Activated CD8-positive, alpha-beta memory T cell treated with anti-CD3 and anti-CD28 coated beads, Interleukin-2, amount 50 U/mL, for 4 hours (primary cell): Measurements from ENCODE around the gene KLK11.

Experiments used
- DNase-seq: peaks from one replicate; pipeline ENCODE4 v3.0.0-alpha.2; 2020

KLK11 gene, protein sequence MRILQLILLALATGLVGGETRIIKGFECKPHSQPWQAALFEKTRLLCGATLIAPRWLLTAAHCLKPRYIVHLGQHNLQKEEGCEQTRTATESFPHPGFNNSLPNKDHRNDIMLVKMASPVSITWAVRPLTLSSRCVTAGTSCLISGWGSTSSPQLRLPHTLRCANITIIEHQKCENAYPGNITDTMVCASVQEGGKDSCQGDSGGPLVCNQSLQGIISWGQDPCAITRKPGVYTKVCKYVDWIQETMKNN

DNA sequence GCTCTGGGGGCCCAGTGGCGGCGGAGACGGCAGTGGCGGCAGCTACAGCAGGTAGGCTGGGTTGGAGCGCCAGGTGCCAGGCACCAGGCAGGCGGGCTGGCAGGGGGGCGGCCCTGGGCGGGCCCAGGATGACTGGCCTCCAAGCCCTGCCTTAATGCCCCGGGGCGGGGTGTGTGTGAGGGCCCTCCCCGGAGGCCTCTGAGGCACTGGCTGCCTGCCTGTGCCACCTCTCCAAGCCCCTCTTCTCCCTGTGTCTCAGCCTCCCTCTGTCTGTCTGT, at the start of gene KLK11:
KLK11 (minus strand) TSS at position 63 of the 278 bp plus-strand sequence. CDS start 985 bp downstream, outside the sequence.
- no peak for DNase-seq

DNA sequence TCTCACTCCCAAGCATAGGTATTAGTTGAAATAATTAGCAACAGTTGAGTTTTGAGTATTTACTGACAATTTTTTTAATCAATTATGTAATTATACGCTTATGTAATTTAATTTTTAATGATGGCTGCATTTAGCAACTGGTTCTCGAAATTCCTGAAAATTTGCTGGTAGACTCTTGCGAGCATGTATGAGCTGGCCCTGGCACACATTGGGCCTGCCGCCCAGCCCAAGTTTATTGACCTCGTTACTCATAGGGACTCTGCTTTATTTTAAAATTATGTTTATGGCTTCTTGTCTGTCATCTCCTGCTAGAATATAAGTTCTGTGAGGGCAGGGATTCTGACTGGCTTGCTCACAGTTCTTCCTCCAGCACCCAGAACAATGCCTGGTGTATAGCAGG, 49.6 kb upstream of the KLK11 start:
- DNase-seq, result no peak

DNA sequence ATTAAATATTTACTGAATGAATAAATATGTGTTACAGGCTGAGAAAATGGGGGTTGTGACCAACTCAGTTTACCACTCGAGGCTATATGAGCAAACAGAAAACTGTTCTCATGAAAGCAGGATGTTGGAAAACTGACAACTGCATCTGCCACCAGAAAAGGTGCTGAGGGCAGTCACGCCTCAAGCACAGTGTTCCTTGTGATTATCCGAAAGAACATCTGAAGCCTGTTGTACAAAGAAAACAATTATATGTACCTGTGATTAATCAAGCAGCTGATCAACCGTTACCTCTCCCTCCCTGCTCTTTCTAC, 44.6 kb upstream of the KLK11 start:
- no peak for DNase-seq

DNA sequence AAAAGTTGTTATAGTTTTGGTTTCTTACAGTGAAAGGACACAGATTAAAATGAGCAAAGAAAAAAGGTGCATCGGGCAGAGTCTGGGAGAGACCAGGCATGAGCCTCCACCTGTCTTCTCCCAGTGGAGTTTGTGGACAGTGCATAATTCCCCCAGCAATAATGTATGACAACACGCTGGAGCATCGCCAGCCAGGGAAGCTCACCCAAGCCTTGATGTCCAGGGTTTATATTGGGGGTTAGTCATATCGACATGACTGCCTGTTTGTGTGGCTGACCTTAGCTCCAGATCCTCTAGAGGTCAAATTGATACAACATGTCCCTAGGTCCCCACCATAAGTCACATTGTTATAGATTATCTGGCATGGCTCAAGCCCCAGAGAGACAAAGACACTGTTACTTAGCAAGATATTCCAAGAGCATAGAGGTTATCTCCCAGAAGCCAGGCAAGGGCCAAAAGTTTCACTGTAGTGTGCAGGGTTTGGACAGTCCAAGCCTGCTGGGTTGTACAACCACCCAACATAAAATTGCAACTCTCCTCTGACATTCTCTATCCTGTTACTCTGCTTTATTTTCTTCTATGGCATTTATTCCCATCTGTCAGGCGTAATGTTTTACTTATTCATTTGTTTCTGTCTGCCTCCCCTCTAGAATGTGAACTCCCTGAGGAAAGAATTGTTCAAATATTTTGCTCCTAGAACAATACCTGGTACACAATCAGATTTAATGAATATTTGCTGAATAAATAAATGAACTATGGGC, 44.1 kb upstream of the KLK11 start:
- no peak for DNase-seq

DNA sequence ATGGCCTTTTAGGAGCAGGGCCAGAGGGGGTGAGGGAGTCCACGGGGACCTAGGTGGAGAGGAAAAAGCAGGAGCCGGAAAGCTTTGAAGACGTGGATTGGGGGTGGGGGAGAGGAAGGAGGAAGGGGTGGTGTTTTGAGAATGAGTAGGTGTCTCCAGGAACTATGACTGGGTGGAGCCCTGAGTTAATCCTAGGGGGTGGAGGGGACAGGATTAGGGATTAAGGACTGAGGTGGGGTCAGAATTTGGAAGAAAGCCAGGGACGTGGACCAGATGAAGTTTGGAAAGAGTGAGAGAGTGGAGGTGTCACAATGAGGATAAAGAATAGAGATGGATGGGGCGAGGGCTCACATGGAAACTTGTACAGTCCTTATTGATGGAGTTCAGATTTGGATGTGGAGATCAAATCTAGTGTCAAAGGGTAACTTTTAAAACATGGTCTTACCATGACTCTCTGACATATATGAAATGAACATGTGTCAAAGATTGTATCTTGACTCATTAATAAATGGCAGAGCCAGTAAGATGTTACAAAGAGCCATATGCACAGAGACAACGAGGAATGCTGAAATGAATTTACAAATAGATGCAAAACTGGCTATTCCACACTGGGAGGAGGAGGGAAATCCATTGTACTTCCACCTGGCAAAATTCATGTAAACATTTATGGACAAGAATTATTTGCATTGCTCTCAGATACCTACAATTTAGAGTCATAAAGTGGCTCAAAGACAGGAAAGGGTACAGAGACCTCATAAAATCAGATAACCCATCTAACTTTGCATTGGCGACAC, 40.2 kb upstream of the KLK11 start:
- no peak for DNase-seq

DNA sequence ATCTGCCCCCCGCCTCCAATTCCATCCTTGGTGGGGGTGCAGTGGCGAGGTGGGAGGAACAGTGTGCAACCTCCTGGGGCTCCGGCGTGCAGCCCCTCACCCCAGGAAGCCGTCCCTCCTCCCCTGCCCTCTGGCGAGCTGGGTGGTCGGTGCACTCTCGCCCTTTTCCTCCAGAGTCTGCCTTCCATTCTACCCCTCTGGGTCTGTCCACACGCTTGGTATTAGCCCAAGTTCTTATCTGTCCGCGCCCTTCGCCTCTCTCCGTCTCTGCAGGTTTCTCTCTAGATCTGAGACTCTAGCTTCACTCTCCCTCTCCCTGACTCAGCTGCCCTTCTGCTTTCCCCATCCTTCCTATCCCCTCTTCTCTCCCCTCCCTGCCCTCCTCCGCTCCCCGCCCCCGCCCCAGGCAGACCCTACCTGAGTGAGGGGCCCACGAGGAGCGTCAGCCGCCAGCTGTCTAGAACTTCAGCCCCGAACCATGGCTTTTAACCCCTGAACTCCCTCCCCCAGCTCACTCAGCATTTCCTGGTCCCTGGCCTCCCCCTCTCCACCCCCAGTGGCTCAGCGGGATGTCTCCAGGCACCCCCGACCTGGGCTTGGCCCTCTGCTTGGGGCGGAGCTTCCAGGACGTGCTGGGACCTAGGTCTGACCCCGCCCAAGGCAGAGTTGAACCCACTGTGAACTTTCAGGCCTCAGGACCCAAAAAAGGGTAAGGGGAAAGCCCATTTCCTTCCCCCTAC, 39.0 kb upstream of the KLK11 start:
- no peak for DNase-seq

DNA sequence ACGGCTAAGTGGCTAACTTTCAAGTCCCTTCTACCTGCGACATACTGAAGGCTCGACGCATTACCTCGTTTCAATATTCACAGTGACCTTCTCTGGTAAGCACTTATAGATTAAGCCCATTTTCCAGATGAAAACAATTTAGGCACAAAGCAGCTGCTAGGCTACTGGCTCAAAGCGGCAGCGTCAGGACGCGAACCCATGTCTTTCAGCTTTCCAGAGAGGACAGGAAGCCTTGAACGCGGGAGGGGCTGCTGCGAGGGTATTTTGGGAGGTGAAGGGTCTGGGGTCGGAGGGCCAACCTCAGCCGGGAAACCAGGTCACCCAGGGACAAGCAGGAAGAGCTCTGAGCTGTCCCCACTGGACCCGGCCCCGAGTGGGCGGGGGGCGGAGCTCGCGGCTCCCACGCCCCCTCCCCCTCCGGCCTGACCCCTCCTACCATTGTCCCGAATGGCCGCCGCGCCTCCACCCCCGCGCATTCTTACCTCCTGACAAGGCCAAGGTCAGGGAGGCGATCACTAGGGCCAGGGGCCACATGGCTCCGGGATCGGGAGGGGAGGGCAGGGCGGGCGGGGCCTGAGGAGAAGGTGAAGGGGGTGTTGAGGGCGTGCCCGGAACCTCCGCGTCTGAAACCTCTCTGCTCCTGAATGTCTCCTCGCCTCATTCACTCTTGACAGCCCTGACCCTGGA, 38.3 kb upstream of the KLK11 start, which contains the start of gene KLK13:
KLK13 (minus strand) TSS at position 559 of the 687 bp plus-strand sequence; CDS start at position 534, 25 bp downstream.
- no peak for DNase-seq

DNA sequence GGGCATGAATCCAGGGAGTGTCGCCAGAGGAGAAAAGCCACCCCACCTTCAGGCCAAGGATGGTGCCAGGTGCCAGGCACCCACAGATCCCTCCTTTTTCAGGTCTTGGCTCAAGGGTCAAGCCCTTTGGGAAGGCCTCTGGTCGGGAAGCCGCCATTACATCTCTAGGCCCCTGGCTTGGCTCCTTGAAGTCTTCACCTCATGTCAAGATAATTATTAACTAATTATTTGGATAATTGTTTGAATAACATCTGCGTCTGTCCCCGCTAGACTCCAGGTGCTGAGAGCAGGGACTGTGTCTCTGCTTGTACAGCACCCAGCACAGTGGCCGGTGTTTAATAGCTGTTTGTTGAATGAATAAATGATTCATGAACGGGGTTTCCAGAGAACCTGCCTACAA, 37.2 kb upstream of the KLK11 start:
- no peak for DNase-seq

DNA sequence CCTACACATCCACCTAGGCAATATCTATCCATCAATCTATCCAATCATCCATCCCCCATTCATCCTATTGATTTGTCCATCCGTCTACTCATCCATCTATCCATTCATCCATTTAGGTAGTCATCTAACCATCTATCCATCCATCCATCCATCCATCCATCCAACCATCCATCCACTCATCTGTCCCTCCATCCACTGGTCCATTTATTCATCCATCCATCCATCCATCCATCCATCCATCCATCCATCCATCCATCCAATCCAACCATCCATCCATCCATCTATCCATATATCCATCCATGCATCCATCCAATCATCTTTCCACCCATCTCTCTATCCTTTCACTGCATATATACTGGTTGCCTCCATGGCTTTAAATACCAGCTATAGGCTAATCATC, 34.6 kb upstream of the KLK11 start:
- no peak for DNase-seq

DNA sequence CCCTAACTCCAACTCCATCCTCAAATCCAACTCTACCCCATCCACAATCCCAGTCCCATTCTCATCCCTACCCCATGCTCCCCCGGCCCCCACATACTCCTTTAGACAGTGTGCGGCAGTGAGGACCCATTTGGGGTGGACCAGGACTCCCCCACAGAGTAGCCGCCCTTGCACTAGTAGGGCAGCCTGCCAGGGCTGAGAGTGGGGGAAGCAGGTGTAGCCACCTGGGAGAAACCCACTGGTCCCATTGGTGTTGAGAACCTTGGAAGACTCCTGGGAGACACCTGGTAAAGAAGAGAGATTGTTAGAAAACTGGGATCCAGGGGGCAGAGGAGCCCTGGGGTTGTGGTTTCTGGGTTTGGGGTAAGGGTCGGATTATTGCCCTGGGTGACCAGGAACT, 33.9 kb upstream of the KLK11 start:
- no peak for DNase-seq

DNA sequence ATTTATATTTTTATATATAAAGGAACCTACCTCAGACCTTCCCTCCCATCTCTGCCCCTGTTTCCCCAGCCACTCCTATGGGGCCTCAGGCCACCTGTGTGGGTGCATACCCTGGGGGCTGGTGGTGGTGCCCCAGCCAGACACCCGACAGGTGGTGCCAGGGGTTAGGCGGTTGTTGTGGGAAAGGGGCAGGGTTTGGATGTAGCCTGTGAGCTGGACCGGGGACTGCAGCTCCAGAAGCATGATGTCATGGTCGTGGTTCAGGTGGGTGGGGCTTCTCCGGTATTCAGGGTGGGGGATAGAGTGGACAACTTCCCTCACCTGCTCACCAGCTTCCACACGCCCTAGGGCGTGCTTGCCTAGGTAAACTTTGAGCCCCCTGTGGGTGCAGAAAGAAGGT, 33.3 kb upstream of the KLK11 start:
- DNase-seq, result no peak

DNA sequence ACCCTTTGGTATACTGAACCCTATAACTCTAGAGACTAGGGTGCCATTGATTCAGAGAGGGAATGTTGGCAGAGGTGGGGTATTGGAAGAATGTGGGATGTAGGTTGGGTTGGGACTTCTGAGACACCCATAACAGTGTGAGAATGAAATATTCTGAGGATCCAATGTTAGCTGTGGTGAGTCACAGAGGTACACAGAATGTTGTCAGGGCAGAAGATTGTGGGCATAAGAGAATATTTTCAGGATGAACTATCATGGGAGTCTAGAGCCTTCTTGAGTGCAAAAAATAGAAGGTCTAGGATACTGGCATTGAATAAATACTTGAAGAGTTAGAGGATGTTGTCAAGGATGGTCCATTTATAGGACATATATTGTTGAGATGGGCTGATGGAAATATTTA, 29.4 kb upstream of the KLK11 start:
- DNase-seq, result no peak

DNA sequence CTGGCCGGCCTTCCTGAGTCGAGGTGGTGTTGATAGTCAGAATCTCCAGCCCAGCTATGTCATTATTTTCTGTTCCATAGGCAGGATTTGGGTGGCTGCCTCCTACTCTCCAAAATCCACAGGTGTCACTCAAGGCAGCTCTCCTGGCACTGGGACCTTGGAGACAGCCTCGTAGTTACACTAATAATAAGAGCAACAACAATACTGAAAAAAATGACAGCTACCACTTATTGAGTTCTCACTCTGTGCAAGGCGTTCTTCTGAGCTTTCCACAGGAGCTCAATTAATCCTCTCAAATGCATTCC, 20.6 kb upstream of the KLK11 start:
- DNase-seq, result no peak

DNA sequence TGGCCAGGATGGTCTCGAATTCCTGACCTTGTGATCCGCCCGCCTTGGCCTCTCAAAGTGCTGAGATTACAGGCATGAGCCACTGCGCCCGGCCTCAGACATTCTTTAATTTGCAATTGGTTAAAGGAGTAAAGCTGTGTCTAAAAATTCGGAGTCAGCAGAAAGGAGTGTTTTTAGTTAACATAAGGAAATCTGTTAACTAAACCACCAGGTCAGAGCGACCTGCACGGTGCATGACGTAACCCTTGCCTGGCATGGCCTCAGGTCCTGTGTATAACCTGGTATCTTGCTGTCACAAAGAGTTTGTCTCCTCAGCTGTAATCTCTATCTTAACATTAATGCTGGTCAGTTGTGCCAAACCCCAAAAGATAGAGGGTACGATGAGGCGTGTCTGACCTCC, 17.9 kb upstream of the KLK11 start:
- DNase-seq, result no peak

DNA sequence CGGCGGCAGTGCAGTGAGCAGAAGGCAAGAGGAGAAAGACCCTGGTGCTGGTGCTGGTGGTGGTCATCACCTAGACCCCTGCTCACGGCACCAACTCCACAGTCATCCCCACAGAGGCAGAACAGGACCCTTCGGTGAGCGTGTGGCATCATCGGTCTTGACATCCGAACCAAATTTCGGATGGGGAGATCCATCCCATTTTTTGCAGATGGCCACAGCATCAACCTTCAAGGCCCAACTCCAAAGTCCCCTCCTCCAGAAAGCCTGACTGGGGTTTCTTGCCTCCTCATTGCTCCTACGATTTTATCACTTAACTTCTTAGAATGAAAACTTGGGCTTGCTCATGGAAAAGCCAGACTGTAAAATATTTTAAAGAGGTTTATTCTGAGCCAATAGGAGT, 17.1 kb upstream of the KLK11 start:
- no peak for DNase-seq

DNA sequence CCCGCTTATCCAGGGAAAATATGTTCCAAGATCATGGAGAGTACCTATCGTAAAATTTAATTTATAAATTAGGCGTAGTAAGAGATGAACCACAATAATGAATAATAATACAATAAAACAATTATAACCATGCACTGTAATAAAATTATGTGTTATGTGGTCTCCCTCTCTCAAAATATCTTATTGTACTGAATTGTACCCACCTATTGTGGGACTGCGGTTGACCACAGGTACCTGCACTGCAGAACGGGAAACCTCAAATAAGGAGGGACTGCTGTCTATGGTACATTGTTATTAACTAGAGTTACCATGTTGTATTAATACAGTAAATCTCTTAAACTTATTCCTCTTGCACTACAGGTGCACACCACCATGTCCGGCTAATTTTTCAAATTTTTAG, 13.7 kb upstream of the KLK11 start:
- no peak for DNase-seq

DNA sequence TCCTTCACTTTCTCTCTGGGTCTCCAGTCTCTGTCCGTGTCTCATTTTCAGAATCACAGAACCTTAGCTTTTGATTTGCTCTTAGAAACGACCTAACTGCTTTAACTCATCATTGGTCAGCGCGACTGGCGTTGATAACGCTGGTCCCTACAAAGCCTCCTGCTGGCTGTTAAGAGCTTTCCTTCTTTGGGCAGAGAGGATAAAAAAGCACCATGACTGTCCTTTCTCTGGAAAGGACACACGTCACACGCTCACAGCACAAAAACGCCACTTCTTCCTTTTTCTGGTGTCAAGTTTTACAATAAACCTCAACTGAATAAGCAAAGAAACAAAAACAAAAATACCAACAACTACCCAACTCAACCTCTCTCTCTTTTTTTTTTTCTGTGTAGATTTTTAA, 10.1 kb upstream of the KLK11 start:
- no peak for DNase-seq

DNA sequence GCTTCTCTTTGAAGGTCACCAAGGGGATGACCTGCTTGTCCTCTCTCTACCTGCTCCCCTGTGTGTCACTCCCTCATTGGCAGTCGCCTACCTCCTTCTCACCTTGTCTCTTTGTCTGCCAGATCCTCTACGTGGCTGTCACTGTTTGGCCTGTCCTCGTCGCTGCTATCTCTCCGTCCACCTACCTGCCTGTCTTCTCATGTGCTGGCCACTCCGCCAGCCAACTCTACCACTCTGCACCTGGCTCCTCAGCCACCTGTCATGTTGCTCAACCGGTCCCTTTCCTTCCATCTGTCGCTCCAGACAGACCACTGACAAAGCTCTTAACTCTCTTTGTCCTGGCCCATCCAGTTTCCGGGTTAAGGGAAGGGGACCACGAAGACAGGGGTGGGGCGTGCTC, 8.3 kb upstream of the KLK11 start, which contains the start of gene KLK12:
KLK12 (minus strand) TSS at position 299 of the 400 bp plus-strand sequence. CDS start 381 bp downstream, outside the sequence.
- DNase-seq, result no peak

DNA sequence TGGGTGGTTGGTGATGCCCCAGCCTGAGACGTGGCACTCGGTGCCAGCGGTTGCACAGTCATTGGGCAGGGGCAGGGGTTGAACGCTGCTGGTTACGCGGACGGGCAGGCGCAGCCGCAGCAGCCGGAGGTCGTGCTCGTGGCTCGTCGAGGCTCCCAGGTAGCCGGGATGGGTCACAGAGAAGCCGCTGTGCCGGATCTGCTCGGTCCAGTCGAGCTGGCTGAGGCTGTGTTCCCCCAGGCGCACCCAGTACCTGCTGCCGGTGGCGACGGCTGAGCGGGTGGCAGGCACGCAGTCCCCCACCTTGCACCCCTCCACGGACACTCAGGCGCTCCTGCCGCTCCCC, 5.4 kb upstream of the KLK11 start:
- no peak for DNase-seq

DNA sequence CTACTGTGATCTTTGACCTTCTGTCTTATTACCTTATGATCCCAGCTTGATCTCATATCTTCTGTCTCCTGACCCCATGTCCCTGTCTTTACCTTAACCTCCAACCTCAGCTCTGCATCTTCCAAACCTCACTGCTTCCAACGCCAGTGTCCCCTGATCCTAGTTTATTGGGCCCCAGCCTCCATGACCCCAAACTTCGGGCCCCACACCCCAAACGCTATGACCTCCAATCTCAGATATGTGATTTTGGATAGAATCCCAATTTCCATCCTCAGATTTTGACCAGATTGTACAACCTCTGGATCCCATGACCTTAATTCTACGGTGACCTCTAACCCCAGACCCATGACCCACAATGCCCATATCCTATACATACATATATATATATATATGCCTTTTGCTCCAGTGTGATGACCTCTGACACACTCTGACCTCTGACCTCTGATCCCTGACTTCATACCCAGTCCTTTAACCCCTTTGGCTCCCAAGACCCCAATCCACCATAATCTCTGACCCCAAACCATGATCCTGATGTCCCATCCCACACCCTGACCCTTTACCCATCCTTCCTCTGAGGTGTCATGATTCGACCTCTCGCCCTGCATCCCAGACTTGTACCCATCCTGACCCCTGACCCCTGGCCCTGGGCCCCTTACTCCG, 4.9 kb upstream of the KLK11 start:
- DNase-seq, result no peak

DNA sequence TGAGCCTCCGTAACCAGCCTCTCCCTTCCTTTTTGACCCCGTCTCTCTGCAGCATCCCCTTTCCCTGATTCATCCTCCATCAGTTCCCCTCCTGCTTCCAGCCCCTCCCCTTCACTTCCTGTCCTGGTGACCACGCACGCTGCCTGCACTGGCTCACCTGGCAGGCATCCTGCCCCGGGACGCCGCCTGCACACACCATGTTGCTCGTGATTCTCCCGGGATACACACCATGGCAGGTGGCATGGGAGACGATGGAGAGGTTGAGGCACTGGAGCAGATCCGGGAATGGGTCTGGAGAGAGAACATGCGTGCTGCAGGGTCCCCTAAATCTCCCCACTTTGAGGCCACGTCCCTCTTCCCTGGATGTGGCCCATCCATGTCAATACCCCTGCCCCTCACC, 4.2 kb upstream of the KLK11 start:
- DNase-seq, result no peak

DNA sequence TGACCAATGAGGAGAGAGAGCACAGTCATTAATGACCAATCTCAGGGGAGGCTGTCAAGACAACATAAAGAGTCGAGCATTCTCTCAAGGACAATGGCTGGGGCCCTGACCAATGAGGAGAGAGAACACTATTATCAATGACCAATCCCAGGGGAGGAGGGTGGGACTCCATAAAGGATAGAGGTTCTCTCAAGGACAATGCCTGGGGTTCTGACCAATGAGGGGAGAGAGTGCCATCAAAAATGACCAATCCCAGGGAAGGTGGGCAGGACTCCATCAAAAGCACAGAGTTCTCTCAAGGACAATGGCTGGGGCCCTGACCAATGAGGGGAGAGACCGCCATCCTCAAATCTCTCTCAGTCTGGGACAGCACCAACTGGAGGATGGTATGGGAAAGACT, 3.3 kb upstream of the KLK11 start:
- no peak for DNase-seq

DNA sequence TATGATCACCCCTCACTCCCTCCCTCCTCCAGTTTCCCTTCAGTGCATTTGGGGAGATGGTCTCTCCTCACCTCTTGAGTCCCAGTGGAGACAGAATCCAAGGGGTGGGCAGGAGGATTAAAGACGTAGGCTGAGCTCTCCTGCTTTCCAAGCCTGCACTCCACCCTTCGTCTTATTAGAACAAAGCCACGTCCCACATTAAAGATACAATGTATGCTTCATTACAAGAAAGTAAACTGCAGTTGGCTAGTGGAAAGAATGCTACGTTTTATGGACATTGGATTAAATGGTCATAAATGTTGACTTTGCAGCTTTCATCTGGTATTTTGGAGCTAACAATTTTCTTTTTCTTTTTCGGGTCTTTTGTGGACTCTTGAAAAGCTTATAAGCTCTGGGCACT, 1.5 kb upstream of the KLK11 start:
- DNase-seq, result no peak
